ENCODE results near the gene PCGF1.
"Not testable (repeated sequence)": the region's sequence is repeated elsewhere in the genome, so short reads cannot be mapped to it uniquely, and the experiment has no call there.

PCGF1 gene

GRCh38 chr2:74462054-74462785, 45.3 kb downstream of the PCGF1 start:
- no peak overlapping the region for H3K27ac Mint-ChIP-seq
- H3K4me1 Mint-ChIP-seq (ENCODE audit: low read depth): peaks cover 28% of the 10 kb centered on the region
- H3K36me3 Mint-ChIP-seq (ENCODE audit: low read depth): peaks cover 17% of the 10 kb centered on the region
- no peak overlapping the region for H3K4me3 Mint-ChIP-seq
- H3K27me3 Mint-ChIP-seq (ENCODE audit: low read depth): no peaks in the 10 kb centered on the region
- H3K9me3 Mint-ChIP-seq: no peaks in the 10 kb centered on the region

GRCh38 chr2:74461187-74462053, 46.1 kb downstream of the PCGF1 start:
- Mint-ChIP-seq H3K4me3 (no peak overlapping the region), H3K27ac (no peak overlapping the region), H3K27me3 (ENCODE audit: low read depth) (no peaks in the 10 kb centered on the region), H3K9me3 (no peaks in the 10 kb centered on the region), H3K4me1 (ENCODE audit: low read depth) (peaks cover 35% of the 10 kb centered on the region), H3K36me3 (ENCODE audit: low read depth) (peaks cover 21% of the 10 kb centered on the region)

- H3K36me3 Mint-ChIP-seq (ENCODE audit: low read depth): peaks cover 28% of the 10 kb centered on the region
- peaks cover 37% of the 10 kb centered on the region for H3K4me1 Mint-ChIP-seq (ENCODE audit: low read depth)
- H3K4me3 Mint-ChIP-seq: peak overlapping the region; percentile 94
- H3K9me3 Mint-ChIP-seq; H3K27me3 Mint-ChIP-seq (ENCODE audit: low read depth): not testable (repeated sequence)
- peak overlapping the region; percentile 26 for H3K27ac Mint-ChIP-seq
Measured at GRCh38 chr2:74460187-74460586, 47.3 kb downstream of the PCGF1 start.

- peaks cover 32% of the 10 kb centered on the region for H3K36me3 Mint-ChIP-seq (ENCODE audit: low read depth)
Measured at GRCh38 chr2:74459503-74460118, 47.9 kb downstream of the PCGF1 start.

GRCh38 chr2:74458938-74459363, 48.5 kb downstream of the PCGF1 start:
- Mint-ChIP-seq H3K27me3 (ENCODE audit: low read depth) (no peaks in the 10 kb centered on the region), H3K4me1 (ENCODE audit: low read depth) (peaks cover 42% of the 10 kb centered on the region), H3K4me3 (peak overlapping the region; percentile 94), H3K27ac (peak overlapping the region; percentile 99), H3K9me3 (no peaks in the 10 kb centered on the region), H3K36me3 (ENCODE audit: low read depth) (peaks cover 32% of the 10 kb centered on the region)

More at GRCh38 chr2:74459503-74460118, 47.9 kb downstream of the PCGF1 start:
- Mint-ChIP-seq H3K4me3 (peak overlapping the region; percentile 94), H3K4me1 (ENCODE audit: low read depth) (peaks cover 41% of the 10 kb centered on the region), H3K27ac (peak overlapping the region; percentile 66)
- not testable (repeated sequence) for H3K27me3 Mint-ChIP-seq (ENCODE audit: low read depth); H3K9me3 Mint-ChIP-seq

- Mint-ChIP-seq H3K4me1 (ENCODE audit: low read depth) (peaks cover 42% of the 10 kb centered on the region), H3K4me3 (peak within 1 kb of the TSS; percentile 94), H3K36me3 (ENCODE audit: low read depth) (peaks cover 32% of the 10 kb centered on the region), H3K9me3 (no peaks in the 10 kb centered on the region), H3K27me3 (ENCODE audit: low read depth) (no peaks in the 10 kb centered on the region), H3K27ac (peak within 1 kb of the TSS; percentile 99)
Measured at GRCh38 chr2:74458132-74458937, 49.2 kb downstream of the PCGF1 start, which contains the start of gene WBP1. TSS of gene WBP1 (plus strand) at chr2:74458438. CDS start at chr2:74458603, 165 bp downstream.

- Mint-ChIP-seq H3K4me1 (ENCODE audit: low read depth) (peaks cover 47% of the 10 kb centered on the region), H3K4me3 (peak overlapping the region; percentile 94), H3K36me3 (ENCODE audit: low read depth) (peaks cover 27% of the 10 kb centered on the region), H3K27ac (peak overlapping the region; percentile 99), H3K9me3 (no peaks in the 10 kb centered on the region), H3K27me3 (ENCODE audit: low read depth) (no peaks in the 10 kb centered on the region)
Measured at GRCh38 chr2:74457549-74458131, 49.9 kb downstream of the PCGF1 start.

- Mint-ChIP-seq H3K36me3 (ENCODE audit: low read depth) (peaks cover 24% of the 10 kb centered on the region), H3K27me3 (ENCODE audit: low read depth) (no peaks in the 10 kb centered on the region), H3K9me3 (no peaks in the 10 kb centered on the region), H3K27ac (peak overlapping the region; percentile 99), H3K4me1 (ENCODE audit: low read depth) (peaks cover 51% of the 10 kb centered on the region), H3K4me3 (peak overlapping the region; percentile 94)
Measured at GRCh38 chr2:74457129-74457548, 50.4 kb downstream of the PCGF1 start.
